ENCODE results near the gene MAP3K12. TPM values are rescaled to one million over a fixed set of nuclear protein-coding genes. Genes with fewer than 3 reads are reported as not detected.

MAP3K12 gene
- total and polyA plus RNA-seq, 2 of the 13 experiments (the other 11 are each of a cell fraction or from before 2014, with no cell fraction given), result 0.20 to 1.1 TPM

- no peak for TF ChIP-seq ZNF552 (CRISPR knock-in tag; IDR thresholded peaks at IDR 0.05; ENCODE audit: borderline replicate concordance)
- no peak for TF ChIP-seq NBN (conservative IDR thresholded peaks at IDR 0.05)
- TF ChIP-seq ATF2 (CRISPR knock-in tag; IDR thresholded peaks at IDR 0.05), result peak; percentile 89
- peak; percentile 83 for TF ChIP-seq MED1 (CRISPR knock-in tag; IDR thresholded peaks at IDR 0.05)
- peak; percentile 67 for TF ChIP-seq ARID3A (IDR thresholded peaks at IDR 0.05; ENCODE audit: low read depth, low read length)
- TF ChIP-seq RFX5 (IDR thresholded peaks at IDR 0.05; ENCODE audit: low read depth, low read length), result 0 out of 2 replicates have a peak, but pooled peaks have one; percentile 43
- peak; percentile 50 for TF ChIP-seq NCOA2 (CRISPR knock-in tag; IDR thresholded peaks at IDR 0.05)
- no peak for TF ChIP-seq ZBTB10 (CRISPR knock-in tag; IDR thresholded peaks at IDR 0.05; ENCODE audit: borderline replicate concordance)
- TF ChIP-seq ZBTB39 (CRISPR knock-in tag; IDR thresholded peaks at IDR 0.05), result no peak
- peak; percentile 62; the same call in 1 of the 2 replicates for TF ChIP-seq ZNF614 (CRISPR knock-in tag; IDR thresholded peaks at IDR 0.05; ENCODE audit: borderline replicate concordance)
- no peak for TF ChIP-seq THAP8 (CRISPR knock-in tag; IDR thresholded peaks at IDR 0.05; ENCODE audit: borderline replicate concordance)
- TF ChIP-seq MEIS2 (CRISPR knock-in tag; IDR thresholded peaks at IDR 0.05), result peak; percentile 91
- 0 out of 2 replicates have a peak, but pooled peaks have one; percentile 89 for TF ChIP-seq FIP1L1 (IDR thresholded peaks at IDR 0.05; ENCODE audit: borderline replicate concordance, insufficient read depth, low read depth, low read length)
- 0 out of 2 replicates have a peak, but pooled peaks have one; percentile 18 for TF ChIP-seq E2F1 (CRISPR knock-in tag; IDR thresholded peaks at IDR 0.05)
These were observed 47.5 kb downstream of the MAP3K12 start, which contains the start of gene PCBP2 (continued) for GRCh38 chr12:53451661-53452158.

All from HepG2 (cell line).